ENCODE measurements around the gene BCL3. TPM values are rescaled to one million over a fixed set of nuclear protein-coding genes. Genes with fewer than 3 reads are reported as not detected.
A peak's percentile ranks its signal among the peaks of the same experiment; 100 is the strongest.

The BCL3 gene
- total and polyA plus RNA-seq, 12 donors = 7.1 to 76.3 (median 20.9) TPM

DNA sequence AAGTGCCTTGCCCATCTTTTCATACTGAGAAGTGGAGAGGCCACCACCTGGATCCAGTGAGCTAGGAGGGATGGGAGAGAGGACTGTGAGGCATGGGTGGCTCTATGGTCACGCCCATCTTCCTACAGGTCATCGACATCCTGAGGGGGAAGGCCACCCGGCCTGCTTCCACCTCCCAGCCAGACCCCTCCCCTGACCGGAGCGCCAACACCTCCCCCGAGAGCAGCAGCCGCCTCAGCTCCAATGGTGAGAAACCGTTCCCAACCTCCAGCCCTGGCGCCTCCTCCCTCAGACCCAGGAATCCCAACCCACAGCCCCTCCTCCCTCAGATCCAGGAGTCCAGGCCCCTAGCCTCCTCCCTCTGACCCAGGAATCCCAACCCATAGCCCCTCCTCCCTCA, 10.1 kb downstream of the BCL3 start:
- no peaks in the 10 kb centered on the region for H3K27me3 ChIP-seq
- H3K36me3 ChIP-seq = peaks cover 0 to 76% (median 6%) of the 10 kb centered on the region in 9 donors
- H3K4me3 ChIP-seq = peak overlapping the region in 9 of 10 donors; percentile 38 to 64 (median 58)
- H3K27ac ChIP-seq = peak overlapping the region; percentile 55 to 100 (median 94)
- ATAC-seq (no peak), DNase-seq (peak in 1 of 2 donors; percentile 42)
- H3K9me3 ChIP-seq = no peaks in the 10 kb centered on the region
- 52 to 57% methylated on average over 6 to 9 of the region's 9 CpGs for WGBS, 2 donors
- peaks cover 16 to 72% (median 51%) of the 10 kb centered on the region in 9 donors for H3K4me1 ChIP-seq
- intact Hi-C loops (cut with DNase I) = loop anchor here in 4 of 10 donors (5.0 kb wide), 1 partner anchor 36 kb away; no protein-coding TSS in a partner anchor
- TF ChIP-seq, protein P1, sequence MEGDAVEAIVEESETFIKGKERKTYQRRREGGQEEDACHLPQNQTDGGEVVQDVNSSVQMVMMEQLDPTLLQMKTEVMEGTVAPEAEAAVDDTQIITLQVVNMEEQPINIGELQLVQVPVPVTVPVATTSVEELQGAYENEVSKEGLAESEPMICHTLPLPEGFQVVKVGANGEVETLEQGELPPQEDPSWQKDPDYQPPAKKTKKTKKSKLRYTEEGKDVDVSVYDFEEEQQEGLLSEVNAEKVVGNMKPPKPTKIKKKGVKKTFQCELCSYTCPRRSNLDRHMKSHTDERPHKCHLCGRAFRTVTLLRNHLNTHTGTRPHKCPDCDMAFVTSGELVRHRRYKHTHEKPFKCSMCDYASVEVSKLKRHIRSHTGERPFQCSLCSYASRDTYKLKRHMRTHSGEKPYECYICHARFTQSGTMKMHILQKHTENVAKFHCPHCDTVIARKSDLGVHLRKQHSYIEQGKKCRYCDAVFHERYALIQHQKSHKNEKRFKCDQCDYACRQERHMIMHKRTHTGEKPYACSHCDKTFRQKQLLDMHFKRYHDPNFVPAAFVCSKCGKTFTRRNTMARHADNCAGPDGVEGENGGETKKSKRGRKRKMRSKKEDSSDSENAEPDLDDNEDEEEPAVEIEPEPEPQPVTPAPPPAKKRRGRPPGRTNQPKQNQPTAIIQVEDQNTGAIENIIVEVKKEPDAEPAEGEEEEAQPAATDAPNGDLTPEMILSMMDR (IDR thresholded peaks at IDR 0.05) = no peak

DNA sequence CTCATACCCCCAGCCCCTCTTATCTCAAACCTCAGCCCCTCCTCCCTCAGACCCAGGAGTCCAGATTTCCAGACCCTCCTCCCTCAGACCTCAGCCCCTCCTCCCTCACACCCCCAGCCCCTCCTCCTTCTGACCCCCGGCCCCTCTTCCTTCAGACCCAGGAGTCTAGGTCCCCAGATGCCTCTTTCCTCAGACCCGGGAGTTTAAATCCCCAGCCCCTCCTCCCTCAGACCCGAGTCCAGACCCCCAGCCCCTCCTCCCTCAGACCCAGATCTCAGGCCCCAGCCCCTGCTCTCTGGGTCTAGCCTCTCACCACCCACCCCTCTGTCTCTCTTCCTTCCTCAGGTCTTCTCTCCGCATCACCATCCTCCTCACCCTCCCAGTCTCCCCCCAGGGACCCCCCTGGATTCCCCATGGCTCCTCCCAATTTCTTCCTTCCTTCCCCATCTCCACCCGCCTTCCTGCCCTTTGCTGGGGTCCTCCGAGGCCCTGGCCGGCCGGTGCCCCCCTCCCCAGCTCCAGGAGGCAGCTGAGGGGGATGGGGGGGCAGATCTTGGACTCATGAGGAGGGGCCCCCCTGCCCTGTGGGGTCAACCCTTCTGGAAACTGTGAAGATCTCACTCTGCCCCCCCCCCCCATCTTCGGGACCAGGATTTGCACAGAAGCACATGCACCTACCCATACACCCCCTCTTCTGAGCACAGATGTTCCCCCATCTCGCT, 10.7 kb downstream of the BCL3 start:
- Histone ChIP-seq H3K27ac (peak overlapping the region in 3 of 10 donors; percentile 6 to 98 (median 20)), H3K4me3 (no peak overlapping the region), H3K4me1 (peaks cover 16 to 78% (median 45%) of the 10 kb centered on the region in 9 donors), H3K27me3 (no peaks in the 10 kb centered on the region), H3K36me3 (peaks cover 0 to 76% (median 6%) of the 10 kb centered on the region in 9 donors), H3K9me3 (no peaks in the 10 kb centered on the region)
- intact Hi-C loops (cut with DNase I) = loop anchor here in 4 of 10 donors (5.0 kb wide), 1 partner anchor 37 kb away; no protein-coding TSS in a partner anchor
- DNase-seq = no peak
- TF ChIP-seq, protein P1 (IDR thresholded peaks at IDR 0.05) = no peak
- ATAC-seq = no peak
- 71 to 75% methylated on average over 10 of the region's 10 CpGs for WGBS, 2 donors

DNA sequence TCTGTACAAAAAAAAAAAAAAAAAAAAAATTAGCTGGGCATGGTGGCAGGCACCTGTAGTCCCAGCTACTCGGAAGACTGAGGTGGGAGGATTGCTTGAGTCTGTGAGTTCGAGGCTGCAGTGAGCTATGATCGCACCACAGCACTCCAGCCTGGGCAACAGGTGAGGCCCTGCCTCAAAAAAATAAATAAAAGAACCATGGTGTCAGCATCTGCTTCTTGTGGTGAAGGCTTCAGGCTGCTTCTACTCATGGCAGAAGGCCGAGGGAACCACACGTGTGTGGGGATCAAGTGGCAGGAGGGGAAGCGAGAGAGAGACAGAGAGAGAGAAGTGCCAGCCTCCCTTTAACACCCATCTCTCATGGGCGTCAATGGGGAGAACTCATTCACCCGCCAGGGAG, 13.5 kb downstream of the BCL3 start:
- Histone ChIP-seq H3K4me1 (peaks cover 6 to 77% (median 17%) of the 10 kb centered on the region in 9 donors), H3K36me3 (peaks cover 0 to 50% (median 6%) of the 10 kb centered on the region in 9 donors), H3K27me3 (no peaks in the 10 kb centered on the region), H3K27ac (peak overlapping the region in 1 of 10 donors; percentile 31), H3K9me3 (no peaks in the 10 kb centered on the region), H3K4me3 (no peak overlapping the region)
- ATAC-seq = no peak
- no peak for DNase-seq
- 86 to 94% methylated on average over 8 of the region's 8 CpGs for WGBS, 2 donors
- intact Hi-C loops (cut with DNase I) = no loop called here
- TF ChIP-seq, protein P1 (IDR thresholded peaks at IDR 0.05) = no peak

DNA sequence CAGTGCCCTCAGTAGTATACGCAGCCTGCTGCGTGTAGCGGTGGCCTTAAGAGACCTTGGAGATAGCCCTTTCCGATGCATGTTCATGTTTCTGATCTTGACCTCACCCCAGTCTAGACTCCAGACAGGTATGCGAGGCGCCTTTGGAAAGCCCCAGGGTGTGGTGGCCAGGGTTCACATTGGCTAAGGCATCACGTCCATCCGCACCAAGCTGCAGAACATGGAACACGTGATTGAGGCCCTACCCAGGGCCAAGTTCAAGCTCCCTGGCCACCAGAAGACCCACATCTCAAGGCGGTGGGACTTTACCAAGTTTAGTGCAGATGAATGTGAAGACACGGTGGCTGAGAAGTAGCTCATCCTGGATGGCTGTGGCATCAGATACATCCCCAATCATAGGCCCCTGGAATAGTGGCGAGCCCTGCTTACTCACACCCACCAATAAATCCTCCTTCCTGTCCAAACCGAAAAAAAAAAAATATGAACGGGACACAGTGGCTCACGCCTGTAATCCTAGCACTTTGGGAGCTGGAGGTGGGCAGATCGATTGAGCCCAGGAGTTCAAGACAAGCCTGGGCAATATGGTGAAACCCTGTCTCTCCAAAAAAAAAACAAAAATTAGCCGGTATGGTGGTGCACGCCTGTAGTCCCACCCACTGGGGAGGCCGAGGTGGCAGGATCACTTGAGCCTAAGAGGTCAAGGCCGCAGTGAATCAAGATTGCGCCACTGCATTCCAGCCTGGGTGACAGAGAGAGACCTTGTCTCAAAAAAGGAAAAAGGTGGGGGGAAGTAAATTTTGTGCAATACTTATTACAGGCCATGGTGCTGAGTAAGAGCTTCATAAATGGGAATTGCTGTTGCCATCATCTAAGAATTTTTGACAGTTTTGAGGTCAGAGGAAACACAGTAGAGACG, 16.8 kb downstream of the BCL3 start:
- intact Hi-C loops (cut with DNase I) = no loop called here
- 89 to 90% methylated on average over 22 of the region's 22 CpGs for WGBS, 2 donors
- Histone ChIP-seq H3K9me3 (peaks cover 0 to 8% (median 0%) of the 10 kb centered on the region in 11 donors), H3K4me1 (peaks cover 0 to 72% (median 0%) of the 10 kb centered on the region in 9 donors), H3K27me3 (no peaks in the 10 kb centered on the region), H3K27ac (peak overlapping the region in 1 of 10 donors; percentile 70), H3K4me3 (no peak overlapping the region), H3K36me3 (peaks cover 0 to 18% (median 0%) of the 10 kb centered on the region in 9 donors)
- ATAC-seq (peak in 1 of 8 donors; percentile 20), DNase-seq (no peak)
- TF ChIP-seq, protein P1 (IDR thresholded peaks at IDR 0.05) = no peak

All from heart right ventricle (tissue), 16 donors.